Measurements from ENCODE around the gene USP44. TPM values are rescaled to one million over a fixed set of nuclear protein-coding genes. Genes with fewer than 3 reads are reported as not detected.

Gene USP44
- total RNA-seq, 4 donors from 2014 or later, result 0.42 to 1.6 (median 0.63) TPM

GRCh38 chr12:95528431-95528830 is 22.8 kb downstream of the USP44 start:
- no peak for DNase-seq (ENCODE audit: low spot score in 2 of 2)
- TF ChIP-seq, protein P1, sequence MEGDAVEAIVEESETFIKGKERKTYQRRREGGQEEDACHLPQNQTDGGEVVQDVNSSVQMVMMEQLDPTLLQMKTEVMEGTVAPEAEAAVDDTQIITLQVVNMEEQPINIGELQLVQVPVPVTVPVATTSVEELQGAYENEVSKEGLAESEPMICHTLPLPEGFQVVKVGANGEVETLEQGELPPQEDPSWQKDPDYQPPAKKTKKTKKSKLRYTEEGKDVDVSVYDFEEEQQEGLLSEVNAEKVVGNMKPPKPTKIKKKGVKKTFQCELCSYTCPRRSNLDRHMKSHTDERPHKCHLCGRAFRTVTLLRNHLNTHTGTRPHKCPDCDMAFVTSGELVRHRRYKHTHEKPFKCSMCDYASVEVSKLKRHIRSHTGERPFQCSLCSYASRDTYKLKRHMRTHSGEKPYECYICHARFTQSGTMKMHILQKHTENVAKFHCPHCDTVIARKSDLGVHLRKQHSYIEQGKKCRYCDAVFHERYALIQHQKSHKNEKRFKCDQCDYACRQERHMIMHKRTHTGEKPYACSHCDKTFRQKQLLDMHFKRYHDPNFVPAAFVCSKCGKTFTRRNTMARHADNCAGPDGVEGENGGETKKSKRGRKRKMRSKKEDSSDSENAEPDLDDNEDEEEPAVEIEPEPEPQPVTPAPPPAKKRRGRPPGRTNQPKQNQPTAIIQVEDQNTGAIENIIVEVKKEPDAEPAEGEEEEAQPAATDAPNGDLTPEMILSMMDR (IDR thresholded peaks at IDR 0.05), result no peak
- no peak for TF ChIP-seq POLR2A (IDR thresholded peaks at IDR 0.05)
- WGBS, 2 donors, result 66 to 69% methylated on average over 4 of the region's 4 CpGs
- H3K4me3 ChIP-seq (ENCODE audit: low read depth, poor library complexity, severe bottlenecking), result no peak overlapping the region
- intact Hi-C loops (cut with DNase I; ENCODE audit: low total_unique reads), result no loop called here

DNA sequence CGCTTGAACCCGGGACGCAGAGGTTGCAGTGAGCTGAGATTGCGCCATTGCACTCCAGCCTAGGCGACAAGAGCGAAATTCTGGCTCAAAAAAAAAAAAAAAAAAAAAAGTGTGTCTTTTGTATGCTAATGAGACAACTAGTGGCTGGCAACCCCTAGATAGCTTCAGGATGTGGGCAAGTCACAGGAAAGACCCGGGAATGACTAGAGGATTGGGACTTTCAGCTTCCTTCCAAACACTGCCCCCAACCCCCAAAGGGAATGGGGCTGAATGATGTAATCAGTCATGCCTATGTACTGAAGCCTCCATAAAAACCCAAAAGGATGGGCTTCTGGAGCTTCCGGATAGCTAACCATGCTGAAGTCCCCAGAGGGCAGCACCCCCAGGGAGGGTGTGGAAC is 28.6 kb downstream of the USP44 start:
- no peak for TF ChIP-seq POLR2A (IDR thresholded peaks at IDR 0.05)
- TF ChIP-seq, protein P1 (IDR thresholded peaks at IDR 0.05), result no peak
- H3K4me3 ChIP-seq (ENCODE audit: low read depth, poor library complexity, severe bottlenecking), result no peak overlapping the region
- 91% methylated on average over 8 of the region's 8 CpGs for WGBS, 2 donors
- intact Hi-C loops (cut with DNase I; ENCODE audit: low total_unique reads), result no loop called here
- DNase-seq (ENCODE audit: low spot score in 2 of 2), result no peak

DNA sequence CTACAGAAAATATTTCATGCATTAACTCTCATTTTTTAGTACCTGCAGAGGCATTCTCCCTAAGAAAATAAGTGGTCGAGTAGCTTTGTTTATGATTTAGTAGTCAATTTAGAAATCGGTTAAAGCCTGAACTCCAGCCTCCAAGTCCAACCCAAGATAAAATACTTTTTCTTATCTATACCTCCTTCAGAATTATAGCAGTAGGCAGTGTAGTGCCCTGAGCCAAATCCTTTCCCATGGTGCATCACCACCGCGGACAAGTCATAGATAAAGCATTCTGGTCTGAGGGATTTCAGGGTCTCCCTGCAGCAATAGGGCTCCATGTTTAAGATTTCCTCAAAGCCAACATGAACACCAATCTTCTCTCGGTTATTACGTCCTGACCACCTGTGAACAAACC is 30.5 kb downstream of the USP44 start:
- WGBS, 2 donors, result 92 to 97% methylated on average over 6 of the region's 6 CpGs
- intact Hi-C loops (cut with DNase I; ENCODE audit: low total_unique reads), result no loop called here
- no peak for DNase-seq (ENCODE audit: low spot score in 2 of 2)
- H3K4me3 ChIP-seq (ENCODE audit: low read depth, poor library complexity, severe bottlenecking), result no peak overlapping the region
- TF ChIP-seq, protein P1 (IDR thresholded peaks at IDR 0.05), result no peak
- TF ChIP-seq POLR2A (IDR thresholded peaks at IDR 0.05), result no peak

DNA sequence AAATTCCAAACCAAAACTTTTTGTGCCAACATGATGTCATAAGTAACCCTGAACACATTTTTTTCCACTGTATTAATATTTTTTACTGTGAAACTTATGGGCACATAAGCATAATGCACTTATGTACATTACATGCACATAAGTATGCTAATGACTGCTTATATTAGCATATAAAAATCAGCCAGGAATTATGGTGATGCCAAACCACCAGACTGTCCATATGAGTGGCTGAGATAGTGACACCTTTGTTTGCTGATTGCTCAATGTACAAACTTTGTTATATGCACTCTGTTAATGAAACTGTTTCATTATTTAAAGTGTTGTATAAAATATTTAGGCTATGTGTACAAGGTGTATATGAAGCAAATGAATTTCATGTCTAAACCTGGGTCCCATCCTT is 32.3 kb downstream of the USP44 start:
- TF ChIP-seq POLR2A (IDR thresholded peaks at IDR 0.05), result no peak
- TF ChIP-seq, protein P1 (IDR thresholded peaks at IDR 0.05), result no peak
- intact Hi-C loops (cut with DNase I; ENCODE audit: low total_unique reads), result no loop called here
- DNase-seq (ENCODE audit: low spot score in 2 of 2), result no peak

GRCh38 chr12:95517246-95517645 is 34.0 kb downstream of the USP44 start:
- TF ChIP-seq, protein P1 (IDR thresholded peaks at IDR 0.05), result no peak
- TF ChIP-seq POLR2A (IDR thresholded peaks at IDR 0.05), result no peak
- intact Hi-C loops (cut with DNase I; ENCODE audit: low total_unique reads), result no loop called here

More for the DNA sequence above, 32.3 kb downstream of the USP44 start:
- no peak overlapping the region for H3K4me3 ChIP-seq (ENCODE audit: low read depth, poor library complexity, severe bottlenecking)

DNA sequence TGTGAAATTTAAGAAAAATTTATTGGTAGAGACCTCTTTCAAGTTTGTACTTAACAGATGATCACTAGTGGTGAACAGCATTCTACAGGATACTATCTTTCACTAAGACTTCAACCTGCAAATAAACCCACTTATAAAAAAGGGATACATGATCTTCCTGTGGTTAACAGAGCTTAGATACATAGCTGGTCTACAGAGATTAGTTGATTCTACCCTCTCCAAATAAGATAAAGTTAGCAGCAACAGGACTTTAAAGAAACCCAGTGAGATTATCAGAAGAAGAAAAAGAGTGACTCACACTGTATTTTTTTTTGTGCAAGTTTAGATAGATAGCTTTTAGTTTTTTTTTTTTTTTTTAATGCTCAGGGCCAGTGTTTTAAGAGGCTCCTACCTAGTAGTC is 34.5 kb downstream of the USP44 start:
- H3K4me3 ChIP-seq (ENCODE audit: low read depth, poor library complexity, severe bottlenecking), result no peak overlapping the region
- no peak for DNase-seq (ENCODE audit: low spot score in 2 of 2)
- intact Hi-C loops (cut with DNase I; ENCODE audit: low total_unique reads), result no loop called here
- TF ChIP-seq POLR2A (IDR thresholded peaks at IDR 0.05), result no peak
- TF ChIP-seq, protein P1 (IDR thresholded peaks at IDR 0.05), result no peak

More at GRCh38 chr12:95517246-95517645, 34.0 kb downstream of the USP44 start:
- H3K4me3 ChIP-seq (ENCODE audit: low read depth, poor library complexity, severe bottlenecking), result no peak overlapping the region
- no peak for DNase-seq (ENCODE audit: low spot score in 2 of 2)
